ENCODE measurements around the gene PRSS57.

The PRSS57 gene

DNA sequence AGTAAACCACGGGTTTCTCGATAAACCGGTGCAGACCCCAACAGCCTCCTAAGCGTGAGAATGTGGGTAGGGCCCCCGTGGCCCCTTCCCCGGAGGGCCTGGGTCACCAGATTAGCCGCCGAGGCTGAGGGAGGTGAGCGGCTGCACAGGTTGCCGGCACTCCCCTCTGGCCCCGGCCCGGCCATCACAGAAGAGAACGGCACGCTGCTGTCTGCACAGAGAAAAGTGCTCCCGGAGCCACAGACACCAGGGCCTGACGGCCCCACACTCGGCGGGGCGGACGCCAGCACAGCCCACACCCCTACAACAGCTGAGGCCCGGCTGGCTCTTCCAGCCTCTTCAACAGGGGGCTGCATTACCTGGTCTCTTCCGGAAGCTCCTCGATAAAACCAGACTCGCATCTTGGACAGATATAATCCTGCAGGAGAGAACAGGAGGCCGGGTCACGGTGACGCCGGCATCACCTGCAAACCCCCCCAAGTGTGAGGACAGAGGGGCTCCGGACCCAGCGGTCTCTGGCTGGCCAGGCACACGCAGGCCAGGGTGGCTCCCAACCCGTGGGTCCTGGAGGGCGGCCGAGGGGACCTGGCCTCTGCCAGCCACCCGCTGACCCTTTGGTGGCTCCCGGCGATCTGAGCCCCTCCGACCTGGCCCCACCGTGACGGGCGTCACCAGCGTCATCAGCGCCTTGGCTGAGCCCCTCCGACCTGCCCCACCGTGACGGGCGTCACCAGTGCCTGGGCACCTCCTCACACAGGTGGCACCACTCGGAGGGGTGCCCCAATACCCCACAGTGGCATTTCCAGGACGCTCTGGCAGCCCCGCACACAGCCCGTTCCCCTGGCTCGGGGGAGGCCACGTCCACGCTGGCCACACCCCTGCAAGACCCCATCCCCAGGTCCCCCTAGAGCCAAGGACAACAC is 42.5 kb downstream of the PRSS57 start:
- DNase-seq (ENCODE audit: low read depth in 3 of 3), result no peak

DNA sequence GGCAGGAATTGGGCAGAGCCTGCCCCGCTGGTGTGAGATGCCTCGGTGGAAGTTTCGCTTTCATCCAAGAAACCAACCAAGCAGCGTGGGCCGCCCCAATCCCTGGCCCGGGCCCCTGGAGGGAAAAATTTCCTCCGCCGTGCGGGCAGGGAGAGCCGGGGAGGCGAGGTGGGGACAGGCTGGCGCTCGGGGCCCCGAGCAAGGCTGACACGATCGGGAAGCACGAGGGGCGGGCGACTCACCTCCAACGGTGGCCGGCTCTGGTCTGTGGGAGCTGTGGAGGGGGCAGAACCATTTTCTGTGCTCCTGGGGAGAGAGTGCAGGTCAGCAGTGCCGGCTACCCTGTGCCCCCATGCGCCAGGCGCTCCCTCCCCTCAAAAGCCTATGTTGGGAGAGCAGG is 43.3 kb downstream of the PRSS57 start:
- no peak for DNase-seq (ENCODE audit: low read depth in 3 of 3)

DNA sequence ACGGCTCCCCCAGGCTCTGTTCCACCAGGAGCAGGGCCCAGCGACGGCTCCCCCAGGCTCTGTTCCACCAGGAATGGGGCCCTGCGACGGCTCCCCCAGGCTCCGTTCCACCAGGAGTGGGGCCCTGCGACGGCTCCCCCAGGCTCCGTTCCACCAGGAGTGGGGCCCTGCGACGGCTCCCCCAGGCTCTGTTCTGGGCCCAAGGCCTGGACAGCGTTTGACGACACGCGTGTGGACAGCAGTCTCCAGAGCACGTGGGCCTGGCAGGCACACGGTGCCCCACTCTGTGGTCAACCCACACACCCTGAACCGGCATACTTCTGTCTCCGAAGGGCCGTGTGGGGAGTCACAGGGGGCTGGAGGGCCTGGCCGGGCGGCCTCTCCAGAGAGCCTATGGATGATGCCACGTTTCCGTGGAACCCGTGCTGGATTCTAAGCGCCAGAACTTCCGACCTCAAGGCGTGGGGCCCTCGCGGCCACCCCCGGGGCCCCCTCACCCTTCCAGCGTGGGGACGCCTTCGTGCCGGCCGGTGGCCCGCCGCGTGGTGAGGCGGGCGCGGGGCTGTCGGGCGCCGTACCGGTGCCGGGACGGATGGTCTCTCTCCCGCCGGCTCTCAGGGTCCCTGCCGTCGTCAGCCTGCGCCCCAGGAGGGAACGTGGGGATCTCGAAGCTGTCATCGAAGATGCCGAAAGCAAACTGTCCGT is 44.0 kb downstream of the PRSS57 start:
- DNase-seq (ENCODE audit: low read depth in 3 of 3), result no peak

DNA sequence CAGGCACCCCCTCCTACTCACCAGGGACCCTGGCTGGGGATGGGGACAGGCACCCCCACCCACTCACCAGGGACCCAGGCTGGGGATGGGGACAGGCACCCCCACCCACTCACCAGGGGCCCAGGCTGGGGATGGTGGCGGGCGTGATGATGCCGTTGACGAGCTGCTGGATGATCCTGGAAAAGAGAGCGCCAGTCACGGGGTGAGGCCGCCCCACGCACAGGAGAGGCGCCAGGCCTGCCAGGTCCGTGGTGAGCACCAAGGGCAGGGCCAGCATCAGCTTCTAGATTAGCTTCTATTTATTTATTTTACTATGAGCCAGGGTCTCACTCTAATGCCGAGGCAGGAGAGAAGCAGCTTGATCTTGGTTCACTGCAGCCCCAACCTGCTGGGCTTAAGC is 45.1 kb downstream of the PRSS57 start:
- no peak for DNase-seq (ENCODE audit: low read depth in 3 of 3)

DNA sequence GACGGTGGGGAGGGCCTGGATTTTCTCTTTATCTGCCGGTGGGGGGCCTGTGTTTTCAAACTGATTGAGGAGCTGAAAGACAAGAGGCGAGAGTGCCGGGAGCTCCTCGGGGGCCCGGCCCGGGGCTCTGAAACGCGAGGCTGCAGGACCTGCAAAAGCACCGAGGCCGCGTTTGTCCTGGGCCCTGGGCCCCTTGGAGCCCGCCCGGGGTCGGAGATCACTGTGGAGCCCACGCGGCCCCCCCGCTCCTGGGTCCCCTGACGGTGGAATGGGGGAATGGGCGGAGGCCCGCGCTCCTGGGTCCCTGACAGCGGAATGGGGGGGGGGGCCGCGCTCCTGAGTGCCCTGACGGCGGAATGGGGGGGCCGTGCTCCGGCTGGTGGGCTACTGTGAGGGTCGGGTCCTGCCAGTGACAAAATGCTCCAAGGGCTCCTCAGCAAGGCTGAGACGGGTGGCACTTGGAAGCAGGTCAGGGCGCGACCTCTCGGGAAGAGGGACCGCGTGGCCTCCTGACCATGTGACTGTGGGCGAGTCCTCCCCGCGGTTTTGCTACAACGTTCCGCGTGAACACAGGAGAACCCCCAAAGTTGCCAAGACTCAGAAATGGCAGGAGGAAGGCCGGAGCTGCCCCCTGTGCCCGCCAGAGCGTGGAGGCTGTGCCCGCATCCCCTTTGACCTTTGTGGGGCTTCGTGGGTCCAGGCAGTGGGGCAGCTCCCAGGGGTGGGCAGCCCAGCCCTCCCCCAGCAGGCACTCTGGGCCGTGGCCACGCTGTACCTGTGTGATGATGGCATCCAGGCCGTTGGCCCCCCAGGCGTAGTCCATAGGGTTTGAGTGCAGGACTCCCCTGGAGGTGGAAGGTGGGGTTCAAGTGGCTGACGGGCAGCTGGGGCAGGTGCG is 46.1 kb downstream of the PRSS57 start:
- DNase-seq (ENCODE audit: low read depth in 3 of 3), result no peak

DNA sequence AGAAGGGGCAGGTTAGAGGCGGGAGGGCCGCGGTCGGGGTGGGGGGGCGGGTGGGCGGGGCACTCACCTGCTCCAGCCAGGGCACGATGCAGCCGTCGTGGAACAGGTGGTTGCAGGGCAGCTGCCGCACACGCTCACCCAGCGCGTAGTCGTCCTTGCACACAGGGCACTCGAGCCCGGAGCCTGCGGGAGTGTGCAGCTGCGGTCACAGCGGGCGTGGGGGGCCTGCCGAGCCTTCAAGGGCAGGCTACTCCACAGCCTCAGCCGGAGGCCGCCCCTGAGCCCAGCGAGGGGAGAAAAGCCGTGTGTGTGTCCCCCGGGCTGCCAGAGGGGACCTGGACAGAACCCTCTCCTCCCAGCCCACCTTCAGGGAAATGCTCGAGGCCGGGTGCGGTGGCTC is 46.9 kb downstream of the PRSS57 start:
- no peak for DNase-seq (ENCODE audit: low read depth in 3 of 3)

DNA sequence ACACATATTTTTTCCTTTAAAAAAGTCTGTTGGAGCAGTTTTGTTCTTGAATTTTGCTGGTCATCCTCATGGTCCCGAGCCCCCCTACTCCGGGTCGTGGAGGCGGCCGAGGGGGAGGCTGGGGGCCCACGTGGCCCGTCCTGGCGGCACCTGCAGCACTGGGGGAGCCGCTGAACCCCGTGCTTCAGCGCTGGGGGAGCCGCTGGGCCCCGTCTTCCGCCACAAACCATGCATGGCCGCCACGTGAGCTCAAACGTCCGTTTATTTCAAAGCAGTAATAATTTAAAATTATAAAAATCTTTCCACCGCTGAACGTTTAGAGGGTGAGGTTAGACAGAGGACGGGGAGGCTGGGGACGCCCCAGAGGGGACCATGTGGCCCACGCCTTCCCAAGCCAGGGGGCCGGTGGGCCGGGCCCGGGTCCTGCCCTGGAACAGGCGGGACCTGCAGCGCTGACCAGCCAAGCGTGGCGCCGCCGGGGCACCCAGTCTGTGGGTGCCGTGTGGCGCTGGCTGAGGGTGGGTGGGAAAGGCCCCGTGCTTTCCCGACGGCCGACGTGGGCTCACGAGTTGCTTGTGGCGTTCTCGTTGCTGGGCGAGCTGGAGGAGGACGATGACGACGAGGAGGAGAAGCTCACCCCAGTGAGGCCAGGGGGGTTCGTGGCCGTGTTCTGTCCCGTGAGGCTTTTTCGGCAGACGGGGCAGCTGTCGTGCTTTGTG is 47.5 kb downstream of the PRSS57 start:
- no peak for DNase-seq (ENCODE audit: low read depth in 3 of 3)

DNA sequence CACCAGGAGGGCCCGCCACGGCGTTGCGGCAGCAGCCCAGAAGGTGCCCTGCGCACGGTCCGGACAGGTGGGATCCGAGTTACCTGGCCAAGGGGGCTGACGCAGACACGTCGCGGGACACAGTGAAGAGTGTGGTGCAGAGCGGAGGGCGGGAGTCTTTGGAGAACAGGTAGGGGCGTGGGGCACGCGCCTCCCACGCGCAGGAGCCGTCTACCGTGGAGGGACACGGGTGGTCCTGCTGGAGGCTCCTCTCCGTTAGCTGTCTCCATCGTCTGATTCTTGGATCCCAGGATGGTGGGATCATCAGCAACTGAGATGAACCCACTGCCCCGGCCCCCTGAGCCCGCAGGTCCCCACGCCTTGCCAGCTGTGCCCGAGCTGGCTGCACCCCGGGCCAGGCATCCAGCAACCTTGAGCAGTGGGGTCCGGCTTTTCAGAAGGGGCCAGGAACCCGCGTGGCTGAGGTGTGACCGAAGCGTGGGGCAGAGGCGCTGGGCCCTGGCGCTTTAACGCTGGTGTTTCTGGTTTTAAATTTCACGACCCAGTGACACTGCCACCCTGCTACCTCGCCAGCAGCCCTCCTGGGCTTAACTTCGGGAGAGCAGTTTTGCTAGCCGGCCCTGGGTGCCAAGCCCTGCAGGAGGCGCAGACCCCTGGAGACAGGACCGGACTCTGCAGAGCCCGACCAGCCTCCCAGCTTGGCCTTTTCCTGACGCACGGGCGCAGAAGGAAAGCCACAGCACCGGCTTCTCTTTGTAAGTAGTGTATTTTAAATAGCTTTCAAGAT is 48.3 kb downstream of the PRSS57 start:
- DNase-seq (ENCODE audit: low read depth in 3 of 3), result no peak

DNA sequence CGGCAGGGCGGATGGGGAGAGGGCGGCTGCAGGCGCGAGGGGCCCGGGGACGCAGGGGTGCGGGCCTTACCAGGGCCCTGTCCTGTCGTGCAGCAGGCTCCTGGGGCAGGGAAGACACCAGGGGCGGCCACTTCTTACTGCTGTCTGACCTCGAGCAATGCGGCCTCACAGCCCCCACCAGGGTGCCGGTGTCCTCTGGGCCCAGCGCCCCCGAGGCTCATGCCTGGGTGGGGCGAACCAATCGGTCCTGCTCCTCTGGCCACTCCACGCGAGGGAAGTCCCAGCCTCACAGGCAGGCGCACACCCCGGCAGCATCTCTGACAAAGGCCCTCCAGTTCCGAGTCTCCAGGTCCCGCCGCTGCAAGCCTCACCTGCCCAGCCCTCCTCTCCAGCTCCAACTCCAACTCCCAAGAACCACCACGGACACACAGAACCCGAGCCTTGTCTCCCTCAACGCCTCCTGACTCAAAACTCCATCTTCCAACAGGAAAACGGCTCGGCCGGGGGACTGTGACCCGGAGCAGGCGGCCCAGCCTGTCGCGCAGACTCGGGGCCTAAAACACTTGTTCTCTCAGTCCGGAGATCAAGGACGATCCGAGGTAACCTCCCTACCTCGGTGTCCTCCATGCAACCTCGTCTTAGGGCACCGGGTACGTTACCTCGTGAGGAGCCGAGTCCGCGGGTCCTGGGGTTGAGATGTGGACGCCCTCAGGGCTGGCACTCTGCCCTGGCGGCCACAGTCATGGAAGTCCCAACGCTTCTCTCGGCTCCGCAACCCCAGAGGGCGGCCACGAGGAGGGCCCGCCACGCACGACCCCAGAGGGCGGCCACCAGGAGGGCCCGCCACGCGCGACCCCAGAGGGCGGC is 49.1 kb downstream of the PRSS57 start:
- DNase-seq (ENCODE audit: low read depth in 3 of 3), result no peak

DNA sequence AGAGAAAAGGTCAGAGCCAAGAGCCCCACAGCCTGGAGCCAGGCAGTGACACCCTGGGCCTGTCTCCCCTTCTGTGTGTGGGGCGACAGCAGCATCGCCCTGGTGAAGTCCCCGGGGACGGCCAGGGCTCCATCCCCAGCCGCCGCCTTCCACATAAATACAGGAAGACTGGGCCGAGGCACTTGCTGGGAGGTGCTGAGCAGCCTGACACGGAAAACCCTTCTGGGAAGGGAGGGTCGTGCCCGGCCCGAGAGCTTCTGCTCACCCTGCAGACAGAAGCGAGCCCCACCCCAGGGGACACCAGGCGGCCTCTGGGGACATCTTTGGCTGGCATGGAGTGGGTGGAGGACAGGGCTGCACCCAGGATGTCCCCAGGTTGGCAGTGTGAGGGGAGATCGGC is 50.5 kb downstream of the PRSS57 start:
- DNase-seq (ENCODE audit: low read depth in 3 of 3), result no peak

DNA sequence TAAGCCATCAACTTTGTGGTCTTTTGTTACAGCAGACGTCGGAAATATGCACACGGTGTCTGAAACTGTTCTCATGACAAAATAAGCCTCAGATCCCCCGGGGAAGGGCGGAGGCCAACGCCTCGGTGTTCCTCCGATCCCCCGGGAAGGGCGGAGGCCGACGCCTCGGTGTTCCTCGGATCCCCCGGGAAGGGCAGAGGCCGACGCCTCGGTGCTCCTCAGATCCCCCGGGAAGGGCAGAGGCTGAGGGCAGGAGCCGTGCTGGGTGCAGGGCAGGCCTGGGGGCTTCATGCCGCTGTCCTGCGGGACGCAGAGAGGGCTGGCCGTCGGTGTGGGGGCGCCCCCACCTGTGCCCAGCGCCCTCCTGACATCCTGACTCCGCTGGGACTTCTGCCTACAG is 50.9 kb downstream of the PRSS57 start:
- DNase-seq (ENCODE audit: low read depth in 3 of 3), result no peak

DNA sequence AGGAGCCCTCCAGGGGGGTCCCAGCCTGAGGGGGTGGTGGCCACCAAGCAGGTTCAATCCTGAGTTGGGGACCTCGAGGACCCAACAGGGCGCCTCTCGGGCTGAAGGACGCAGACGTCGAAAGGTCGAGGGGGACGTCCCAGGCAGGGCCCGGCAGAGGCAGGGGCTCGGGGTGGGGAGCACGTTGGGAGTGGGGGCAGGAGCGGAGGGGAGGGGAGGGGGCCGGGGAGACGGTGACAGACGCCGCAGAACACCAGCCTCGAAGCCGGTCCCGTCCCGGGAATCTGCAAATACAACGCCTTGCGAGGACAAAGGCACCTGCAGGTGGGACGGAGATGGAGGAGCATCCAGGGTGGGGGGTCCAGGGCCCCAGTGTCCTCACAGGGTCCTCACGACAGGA is 51.5 kb downstream of the PRSS57 start:
- no peak for DNase-seq (ENCODE audit: low read depth in 3 of 3)

DNA sequence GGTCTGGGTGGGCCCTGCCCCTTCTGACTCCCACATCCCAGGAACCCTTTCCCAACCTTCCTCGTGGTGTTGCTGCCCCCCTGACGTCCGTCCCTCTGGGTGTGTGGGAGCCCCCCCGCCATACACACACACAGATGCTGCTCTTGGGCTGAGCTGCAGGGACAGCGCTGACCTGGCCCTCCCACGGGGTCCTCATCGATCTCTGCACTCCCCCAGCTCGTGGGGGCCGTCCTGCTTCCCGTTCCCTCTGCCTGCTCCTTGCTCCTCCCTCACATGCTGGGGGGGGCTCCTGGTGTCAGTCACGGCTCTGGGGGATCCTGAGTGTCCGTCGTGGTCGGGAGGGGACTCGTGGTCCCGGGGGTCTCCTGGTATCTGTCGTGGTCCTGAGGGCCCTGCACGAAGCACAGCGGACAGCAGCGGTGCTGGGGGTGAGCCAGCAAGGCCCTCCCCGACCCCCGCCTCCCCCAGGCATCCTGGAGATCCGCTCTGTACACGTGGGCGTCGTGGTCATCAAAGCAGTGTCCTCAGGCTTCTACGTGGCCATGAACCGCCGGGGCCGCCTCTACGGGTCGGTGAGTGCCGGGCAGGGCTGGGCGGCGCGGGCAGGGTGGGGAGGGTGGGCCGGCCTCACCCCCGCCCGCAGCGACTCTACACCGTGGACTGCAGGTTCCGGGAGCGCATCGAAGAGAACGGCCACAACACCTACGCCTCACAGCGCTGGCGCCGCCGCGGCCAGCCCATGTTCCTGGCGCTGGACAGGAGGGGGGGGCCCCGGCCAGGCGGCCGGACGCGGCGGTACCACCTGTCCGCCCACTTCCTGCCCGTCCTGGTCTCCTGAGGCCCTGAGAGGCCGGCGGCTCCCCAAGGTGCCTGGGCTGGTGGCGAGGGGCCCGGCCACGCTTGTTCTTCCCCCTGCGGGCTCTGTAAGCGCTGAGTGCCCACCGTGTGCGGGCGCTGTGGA is 52.2 kb downstream of the PRSS57 start:
- no peak for DNase-seq (ENCODE audit: low read depth in 3 of 3)

DNA sequence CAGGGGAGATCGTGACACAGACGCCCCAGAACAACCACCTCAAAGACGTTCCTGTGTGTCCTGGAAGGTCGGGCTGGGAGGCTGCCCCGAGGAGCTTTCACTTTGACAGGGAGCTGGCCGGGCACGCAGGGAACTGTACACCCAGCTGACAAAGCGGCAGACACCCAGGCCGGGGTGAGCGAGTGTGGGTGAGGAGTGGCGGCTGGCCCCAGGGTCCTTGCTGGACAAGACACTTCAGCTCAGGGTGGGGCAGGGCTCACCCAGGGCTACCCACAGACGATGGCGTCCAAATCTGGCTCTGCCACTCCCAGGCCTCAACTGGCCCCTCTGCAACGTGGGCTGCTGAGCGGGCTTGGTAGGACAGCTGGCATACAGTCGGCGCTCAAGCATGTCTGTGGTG is 53.5 kb downstream of the PRSS57 start:
- no peak for DNase-seq (ENCODE audit: low read depth in 3 of 3)

DNA sequence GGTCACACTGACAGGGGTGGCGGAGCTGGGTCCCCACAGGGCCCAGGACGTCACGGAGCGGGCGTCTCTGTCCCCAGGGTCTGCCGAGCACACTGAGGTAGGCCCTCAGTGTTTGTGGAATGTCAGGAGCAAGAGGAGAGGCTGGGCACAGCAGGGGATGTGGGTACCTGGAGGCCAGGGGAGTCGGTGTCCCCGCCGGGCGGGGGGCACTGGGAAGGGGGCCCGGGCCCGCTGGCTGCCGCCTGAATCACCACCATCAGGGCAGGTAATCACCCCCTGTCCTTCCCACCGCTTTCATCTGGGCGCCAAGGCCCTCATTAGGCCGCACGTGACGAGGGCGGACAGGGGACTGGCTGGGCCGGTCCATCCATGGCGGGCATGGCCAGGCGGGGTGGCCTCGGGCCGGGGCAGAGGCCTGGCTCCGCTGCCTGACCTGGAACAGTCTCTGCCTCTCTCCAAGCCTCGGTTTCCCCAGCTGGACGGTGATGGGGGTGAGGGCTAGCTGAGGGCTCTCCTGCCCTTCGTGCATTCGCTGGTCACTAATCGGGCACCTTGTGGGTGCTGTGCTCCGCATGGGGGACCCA is 54.6 kb downstream of the PRSS57 start:
- DNase-seq (ENCODE audit: low read depth in 3 of 3), result no peak

DNA sequence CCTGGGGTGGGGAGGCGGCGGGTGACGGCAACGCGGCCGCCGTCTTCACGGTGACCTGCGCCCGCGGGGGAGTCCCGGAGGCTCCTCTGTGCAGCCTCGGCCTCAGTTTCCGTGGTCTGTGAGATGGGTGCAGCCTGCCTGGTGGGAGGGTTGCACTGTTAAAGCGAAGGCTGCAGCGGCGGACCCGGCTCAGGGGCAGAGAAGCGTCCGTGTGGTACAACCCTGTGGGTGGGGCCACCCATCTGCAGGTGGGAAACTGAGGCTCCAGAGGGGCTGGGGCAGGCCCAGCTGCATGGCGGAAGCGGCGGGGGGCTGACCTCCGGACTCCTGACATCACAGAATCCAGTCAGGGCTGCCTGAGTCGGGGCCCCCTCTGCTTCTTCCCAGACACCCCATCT is 55.1 kb downstream of the PRSS57 start:
- DNase-seq (ENCODE audit: low read depth in 3 of 3), result no peak

DNA sequence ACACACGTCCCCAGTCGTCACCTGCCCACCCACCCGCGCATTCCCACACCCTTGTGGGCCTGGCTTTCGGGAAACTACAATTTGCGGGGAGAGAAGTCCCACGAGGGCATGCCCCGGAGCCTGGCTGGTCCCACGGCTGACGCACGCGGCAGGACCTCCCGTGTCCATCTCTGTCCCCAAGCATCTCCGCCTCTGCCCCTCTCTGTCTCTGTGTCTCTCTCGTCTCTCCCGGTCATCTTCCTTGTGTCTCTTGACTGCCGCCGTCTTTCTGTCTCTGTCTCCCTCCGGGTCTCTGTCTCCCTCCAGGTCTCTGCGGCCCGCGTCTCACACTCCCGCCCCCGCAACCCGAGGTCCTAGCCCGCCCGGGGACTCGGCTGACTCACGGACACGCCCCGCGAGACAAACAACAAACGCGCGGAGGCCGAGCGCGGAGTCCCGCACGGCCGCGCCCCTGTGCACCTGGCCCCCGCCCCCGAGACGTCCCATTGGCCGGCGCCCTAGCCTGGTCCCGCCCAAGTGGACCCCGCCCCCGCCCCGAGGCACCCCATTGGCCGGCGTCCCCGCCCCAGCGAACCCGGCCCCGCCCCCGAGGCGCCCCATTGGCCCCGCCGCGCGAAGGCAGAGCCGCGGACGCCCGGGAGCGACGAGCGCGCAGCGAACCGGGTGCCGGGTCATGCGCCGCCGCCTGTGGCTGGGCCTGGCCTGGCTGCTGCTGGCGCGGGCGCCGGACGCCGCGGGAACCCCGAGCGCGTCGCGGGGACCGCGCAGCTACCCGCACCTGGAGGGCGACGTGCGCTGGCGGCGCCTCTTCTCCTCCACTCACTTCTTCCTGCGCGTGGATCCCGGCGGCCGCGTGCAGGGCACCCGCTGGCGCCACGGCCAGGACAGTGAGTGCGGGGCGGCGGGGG is 55.7 kb downstream of the PRSS57 start, which contains the start of gene FGF22:
Gene FGF22 (plus strand): TSS at position 627 of the 908 bp plus-strand sequence. CDS start 47 bp downstream, at position 674.
- DNase-seq (ENCODE audit: low read depth in 3 of 3), result peak; percentile 89 to 98 (median 94)
